ENCODE results near the gene STARD5. TPM values are rescaled to one million over a fixed set of nuclear protein-coding genes. Genes with fewer than 3 reads are reported as not detected.

The STARD5 gene
- total and polyA plus RNA-seq, 10 donors: 6.4 to 18.9 (median 10.9) TPM

DNA sequence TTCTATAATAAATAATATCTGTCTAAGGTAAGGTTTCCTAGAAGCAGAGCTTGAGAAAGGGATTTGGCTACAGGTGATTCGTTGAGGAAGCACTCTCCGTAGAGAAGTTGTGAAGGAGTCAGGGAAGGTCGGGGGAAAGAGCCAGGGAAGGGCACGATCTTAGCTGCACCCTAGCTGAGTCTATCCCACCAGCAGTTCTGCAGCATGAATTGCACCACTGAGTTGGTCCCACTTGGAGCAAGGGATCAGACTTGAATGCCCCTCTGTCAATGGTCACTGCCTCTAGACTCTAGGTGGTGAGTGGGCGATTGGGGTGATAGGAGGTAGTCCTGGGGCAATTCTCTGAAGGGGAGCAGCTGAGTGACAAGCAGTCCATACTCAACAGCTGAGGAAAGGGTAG, 36.5 kb upstream of the STARD5 start:
- Histone ChIP-seq H3K27me3 (replicated peaks in 1 of 7) (no peaks in the 10 kb centered on the region), H3K36me3 (peaks cover 0 to 23% (median 0%) of the 10 kb centered on the region in 6 donors), H3K27ac (no peak overlapping the region), H3K9me3 (no peaks in the 10 kb centered on the region), H3K4me3 (no peak overlapping the region), H3K4me1 (no peaks in the 10 kb centered on the region)
- TF ChIP-seq POLR2AphosphoS5 (IDR thresholded peaks at IDR 0.05) (no peak), CTCF (IDR thresholded peaks at IDR 0.05 in 8 of 11, conservative IDR thresholded peaks at IDR 0.05 in 3 of 11) (no peak), POLR2A (IDR thresholded peaks at IDR 0.05) (no peak)
- WGBS, 5 donors: 88 to 93% (median 92%) methylated on average over 5 of the region's 5 CpGs
- no peak for DNase-seq
- intact Hi-C loops (cut with DNase I; ENCODE audit: low total_unique reads): no loop called here

- H3K4me3 ChIP-seq: no peak overlapping the region
- no peak overlapping the region for H3K27ac ChIP-seq
- H3K4me1 ChIP-seq: no peaks in the 10 kb centered on the region
- H3K36me3 ChIP-seq: peaks cover 0 to 16% (median 0%) of the 10 kb centered on the region in 6 donors
- TF ChIP-seq POLR2AphosphoS5 (IDR thresholded peaks at IDR 0.05) (no peak), CTCF (IDR thresholded peaks at IDR 0.05 in 8 of 11, conservative IDR thresholded peaks at IDR 0.05 in 3 of 11) (no peak), POLR2A (IDR thresholded peaks at IDR 0.05) (no peak)
- 87 to 95% (median 93%) methylated on average over 6 of the region's 6 CpGs for WGBS, 5 donors
- no peak for DNase-seq
- H3K27me3 ChIP-seq (replicated peaks in 1 of 7): no peaks in the 10 kb centered on the region
- intact Hi-C loops (cut with DNase I; ENCODE audit: low total_unique reads): no loop called here
- H3K9me3 ChIP-seq: no peaks in the 10 kb centered on the region
These were observed 34.3 kb upstream of the STARD5 start for GRCh38 chr15:81358248-81358647.

- TF ChIP-seq POLR2AphosphoS5 (IDR thresholded peaks at IDR 0.05) (no peak), POLR2A (IDR thresholded peaks at IDR 0.05) (no peak), CTCF (IDR thresholded peaks at IDR 0.05 in 8 of 11, conservative IDR thresholded peaks at IDR 0.05 in 3 of 11) (no peak)
- intact Hi-C loops (cut with DNase I; ENCODE audit: low total_unique reads): no loop called here
These were observed 33.3 kb upstream of the STARD5 start for GRCh38 chr15:81357180-81357686.

GRCh38 chr15:81356252-81356651, 32.3 kb upstream of the STARD5 start:
- H3K36me3 ChIP-seq: no peaks in the 10 kb centered on the region
- 78 to 92% (median 90%) methylated on average over 4 to 5 of the region's 5 CpGs for WGBS, 5 donors
- H3K9me3 ChIP-seq: no peaks in the 10 kb centered on the region
- H3K4me3 ChIP-seq: no peak overlapping the region
- H3K27me3 ChIP-seq (replicated peaks in 1 of 7): no peaks in the 10 kb centered on the region
- no peak for DNase-seq
- TF ChIP-seq POLR2A (IDR thresholded peaks at IDR 0.05) (no peak), CTCF (IDR thresholded peaks at IDR 0.05 in 8 of 11, conservative IDR thresholded peaks at IDR 0.05 in 3 of 11) (no peak), POLR2AphosphoS5 (IDR thresholded peaks at IDR 0.05) (no peak)
- no peak overlapping the region for H3K27ac ChIP-seq
- no peaks in the 10 kb centered on the region for H3K4me1 ChIP-seq
- intact Hi-C loops (cut with DNase I; ENCODE audit: low total_unique reads): no loop called here

More at GRCh38 chr15:81357180-81357686, 33.3 kb upstream of the STARD5 start:
- peaks cover 0 to 6% (median 0%) of the 10 kb centered on the region in 6 donors for H3K36me3 ChIP-seq
- H3K27ac ChIP-seq: no peak overlapping the region
- no peak for DNase-seq
- no peaks in the 10 kb centered on the region for H3K9me3 ChIP-seq
- WGBS, 5 donors: 74 to 90% (median 83%) methylated on average over 6 of the region's 6 CpGs
- no peaks in the 10 kb centered on the region for H3K27me3 ChIP-seq (replicated peaks in 1 of 7)
- H3K4me3 ChIP-seq: no peak overlapping the region
- no peaks in the 10 kb centered on the region for H3K4me1 ChIP-seq
